ENCODE measurements around the gene CUL4A.
"Not testable (repeated sequence)": the region's sequence is repeated elsewhere in the genome, so short reads cannot be mapped to it uniquely, and the experiment has no call there.

DNA sequence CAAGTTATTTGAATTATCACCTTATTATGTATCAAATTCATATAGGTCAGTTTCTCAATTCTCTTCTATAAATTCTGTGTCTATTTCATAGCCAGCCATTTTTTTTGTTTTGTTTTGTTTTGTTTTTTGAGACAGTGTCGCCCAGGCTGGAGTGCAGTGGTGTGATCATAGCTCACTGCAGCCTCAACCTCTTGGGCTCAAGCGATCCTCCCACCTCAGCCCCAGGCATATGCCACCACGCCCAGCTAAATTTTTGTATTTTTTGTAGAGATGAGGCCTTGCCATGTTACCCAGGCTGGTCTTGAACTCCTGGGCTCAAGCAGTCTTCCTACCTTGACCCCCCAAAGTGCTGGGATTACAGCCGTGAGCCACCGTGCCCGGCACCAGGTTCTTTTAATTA is 48.5 kb downstream of the CUL4A start:
- TF ChIP-seq, protein P1, sequence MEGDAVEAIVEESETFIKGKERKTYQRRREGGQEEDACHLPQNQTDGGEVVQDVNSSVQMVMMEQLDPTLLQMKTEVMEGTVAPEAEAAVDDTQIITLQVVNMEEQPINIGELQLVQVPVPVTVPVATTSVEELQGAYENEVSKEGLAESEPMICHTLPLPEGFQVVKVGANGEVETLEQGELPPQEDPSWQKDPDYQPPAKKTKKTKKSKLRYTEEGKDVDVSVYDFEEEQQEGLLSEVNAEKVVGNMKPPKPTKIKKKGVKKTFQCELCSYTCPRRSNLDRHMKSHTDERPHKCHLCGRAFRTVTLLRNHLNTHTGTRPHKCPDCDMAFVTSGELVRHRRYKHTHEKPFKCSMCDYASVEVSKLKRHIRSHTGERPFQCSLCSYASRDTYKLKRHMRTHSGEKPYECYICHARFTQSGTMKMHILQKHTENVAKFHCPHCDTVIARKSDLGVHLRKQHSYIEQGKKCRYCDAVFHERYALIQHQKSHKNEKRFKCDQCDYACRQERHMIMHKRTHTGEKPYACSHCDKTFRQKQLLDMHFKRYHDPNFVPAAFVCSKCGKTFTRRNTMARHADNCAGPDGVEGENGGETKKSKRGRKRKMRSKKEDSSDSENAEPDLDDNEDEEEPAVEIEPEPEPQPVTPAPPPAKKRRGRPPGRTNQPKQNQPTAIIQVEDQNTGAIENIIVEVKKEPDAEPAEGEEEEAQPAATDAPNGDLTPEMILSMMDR (IDR thresholded peaks at IDR 0.05; ENCODE audit: insufficient read depth, low read length, poor library complexity, severe bottlenecking) = not testable (repeated sequence)
- TF ChIP-seq EZH2phosphoT487 (conservative IDR thresholded peaks at IDR 0.05; ENCODE audit: low read length) = not testable (repeated sequence)

Measured in SU-DHL-6 (cell line).